Measurements from ENCODE around the gene METTL6. TPM values are rescaled to one million over a fixed set of nuclear protein-coding genes. Genes with fewer than 3 reads are reported as not detected.
A peak's percentile ranks its signal among the peaks of the same experiment; 100 is the strongest.

METTL6 gene
- total RNA-seq, 1 donor from 2014 or later = 13.8 TPM

- Histone ChIP-seq H3K4me1 (no peaks in the 10 kb centered on the region), H3K27ac (no peak overlapping the region), H3K36me3 (peaks cover 0 to 15% of the 10 kb centered on the region in 2 donors), H3K27me3 (no peaks in the 10 kb centered on the region), H3K4me3 (no peak overlapping the region), H3K9me3 (no peaks in the 10 kb centered on the region)
- no peak for TF ChIP-seq POLR2A (IDR thresholded peaks at IDR 0.05)
- no peak for TF ChIP-seq CTCF (IDR thresholded peaks at IDR 0.05)
- no peak for TF ChIP-seq POLR2AphosphoS5 (IDR thresholded peaks at IDR 0.05; ENCODE audit: insufficient read depth in 1 of 2, low read depth in 1 of 2)
- DNase-seq (ENCODE audit: extremely low spot score in 2 of 2) = no peak
- intact Hi-C loops (cut with DNase I) = no loop called here
Measured at GRCh38 chr3:15409239-15409638, 18.1 kb downstream of the METTL6 start.

GRCh38 chr3:15405448-15406050 is 21.8 kb downstream of the METTL6 start:
- Histone ChIP-seq H3K4me1 (no peaks in the 10 kb centered on the region), H3K9me3 (no peaks in the 10 kb centered on the region), H3K4me3 (no peak overlapping the region), H3K27ac (no peak overlapping the region), H3K36me3 (no peaks in the 10 kb centered on the region), H3K27me3 (no peaks in the 10 kb centered on the region)
- no peak for TF ChIP-seq POLR2AphosphoS5 (IDR thresholded peaks at IDR 0.05; ENCODE audit: insufficient read depth in 1 of 2, low read depth in 1 of 2)
- TF ChIP-seq CTCF (IDR thresholded peaks at IDR 0.05) = peak; percentile 47 to 61 (median 48)
- DNase-seq (ENCODE audit: extremely low spot score in 2 of 2) = no peak
- intact Hi-C loops (cut with DNase I) = no loop called here

GRCh38 chr3:15404767-15405166 is 22.6 kb downstream of the METTL6 start:
- intact Hi-C loops (cut with DNase I) = no loop called here
- H3K4me3 ChIP-seq = no peak overlapping the region
- H3K27ac ChIP-seq = no peak overlapping the region
- H3K36me3 ChIP-seq = no peaks in the 10 kb centered on the region
- DNase-seq (ENCODE audit: extremely low spot score in 2 of 2) = no peak
- no peak for TF ChIP-seq CTCF (IDR thresholded peaks at IDR 0.05)
- no peak for TF ChIP-seq POLR2A (IDR thresholded peaks at IDR 0.05)
- no peak for TF ChIP-seq POLR2AphosphoS5 (IDR thresholded peaks at IDR 0.05; ENCODE audit: insufficient read depth in 1 of 2, low read depth in 1 of 2)
- no peaks in the 10 kb centered on the region for H3K27me3 ChIP-seq
- no peaks in the 10 kb centered on the region for H3K9me3 ChIP-seq
- no peaks in the 10 kb centered on the region for H3K4me1 ChIP-seq

- H3K9me3 ChIP-seq = no peaks in the 10 kb centered on the region
- no peak for TF ChIP-seq CTCF (IDR thresholded peaks at IDR 0.05)
- no peak for TF ChIP-seq POLR2AphosphoS5 (IDR thresholded peaks at IDR 0.05; ENCODE audit: insufficient read depth in 1 of 2, low read depth in 1 of 2)
- no peak overlapping the region for H3K4me3 ChIP-seq
- no peaks in the 10 kb centered on the region for H3K27me3 ChIP-seq
- DNase-seq (ENCODE audit: extremely low spot score in 2 of 2) = no peak
- H3K36me3 ChIP-seq = no peaks in the 10 kb centered on the region
- intact Hi-C loops (cut with DNase I) = no loop called here
- H3K27ac ChIP-seq = no peak overlapping the region
- no peaks in the 10 kb centered on the region for H3K4me1 ChIP-seq
Measured at GRCh38 chr3:15403965-15404364, 23.4 kb downstream of the METTL6 start.

GRCh38 chr3:15403495-15403894 is 23.8 kb downstream of the METTL6 start:
- Histone ChIP-seq H3K36me3 (no peaks in the 10 kb centered on the region), H3K4me1 (no peaks in the 10 kb centered on the region), H3K4me3 (no peak overlapping the region), H3K27ac (no peak overlapping the region), H3K9me3 (no peaks in the 10 kb centered on the region), H3K27me3 (no peaks in the 10 kb centered on the region)
- TF ChIP-seq POLR2A (IDR thresholded peaks at IDR 0.05) (no peak), CTCF (IDR thresholded peaks at IDR 0.05) (no peak), POLR2AphosphoS5 (IDR thresholded peaks at IDR 0.05; ENCODE audit: insufficient read depth in 1 of 2, low read depth in 1 of 2) (no peak)
- intact Hi-C loops (cut with DNase I) = no loop called here
- no peak for DNase-seq (ENCODE audit: extremely low spot score in 2 of 2)
